HG02884 (cell line): Measurements from ENCODE around the gene IQCE.

ENCODE experiments used
- ATAC-seq: cut with Tn5 transposase; IDR thresholded peaks from one replicate; pipeline ENCODE4 v1.9.1; 2021; ENCODE audit warnings: mild to moderate bottlenecking, moderate library complexity; ENCODE audit not compliant: unreplicated experiment

Gene IQCE

GRCh38 chr7:2657920-2658671 lies 99.3 kb downstream of the IQCE start:
- no peak for ATAC-seq

- no peak for ATAC-seq
Observed at GRCh38 chr7:2658941-2659340, 100.2 kb downstream of the IQCE start.

- ATAC-seq = no peak
Observed at GRCh38 chr7:2659556-2660358, 101.0 kb downstream of the IQCE start.

GRCh38 chr7:2660359-2661095 lies 101.7 kb downstream of the IQCE start:
- no peak for ATAC-seq

GRCh38 chr7:2661096-2661449 lies 102.3 kb downstream of the IQCE start:
- no peak for ATAC-seq

GRCh38 chr7:2661602-2662272 lies 103.0 kb downstream of the IQCE start:
- ATAC-seq = no peak

GRCh38 chr7:2662273-2663120 lies 103.7 kb downstream of the IQCE start:
- no peak for ATAC-seq

- no peak for ATAC-seq
Observed at GRCh38 chr7:2663121-2663886, 104.5 kb downstream of the IQCE start.

- no peak for ATAC-seq
Observed at GRCh38 chr7:2663960-2664359, 105.2 kb downstream of the IQCE start.
